Measurements from ENCODE around the gene LRRC23. TPM values are rescaled to one million over a fixed set of nuclear protein-coding genes. Genes with fewer than 3 reads are reported as not detected.

LRRC23 gene
- total and polyA plus RNA-seq, 9 of the 15 experiments (the other 6 are each of a cell fraction or from before 2014, with no cell fraction given), result 2.2 to 7.0 (median 3.0) TPM

DNA sequence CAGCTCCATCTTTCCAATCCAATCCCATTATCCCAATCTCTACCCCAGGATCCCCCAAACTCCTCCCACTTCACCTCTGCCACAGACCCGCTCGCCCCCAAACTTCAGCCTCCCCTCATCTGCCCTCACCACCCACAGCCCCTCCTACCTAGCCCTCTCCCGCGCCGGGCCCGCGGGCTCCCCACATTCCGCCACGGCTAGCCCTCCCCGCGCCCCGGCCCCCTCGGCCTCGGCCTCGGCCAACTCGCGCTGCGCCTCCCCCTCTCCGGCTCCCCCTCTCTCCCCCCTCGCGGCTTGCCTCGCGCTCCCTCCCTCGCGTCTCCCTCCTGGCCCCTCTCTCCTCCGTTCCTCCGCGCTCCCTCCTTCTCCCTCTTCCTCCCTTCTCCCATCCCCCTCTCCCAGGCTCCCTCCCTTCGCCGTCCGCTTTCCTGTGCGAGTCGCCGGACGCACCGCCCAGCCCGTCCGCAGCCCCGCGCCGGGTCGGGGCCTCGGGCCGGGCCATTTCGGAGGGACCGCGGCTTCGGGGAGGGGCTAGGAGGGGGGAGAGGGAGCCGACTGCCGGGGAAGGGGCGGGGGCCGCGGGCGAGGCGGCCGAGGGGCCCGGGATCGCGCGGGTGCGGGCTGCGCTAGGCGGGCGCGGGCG is 22.9 kb downstream of the LRRC23 start, which contains the start of gene ATN1 (continued):
- TF ChIP-seq, protein P1, sequence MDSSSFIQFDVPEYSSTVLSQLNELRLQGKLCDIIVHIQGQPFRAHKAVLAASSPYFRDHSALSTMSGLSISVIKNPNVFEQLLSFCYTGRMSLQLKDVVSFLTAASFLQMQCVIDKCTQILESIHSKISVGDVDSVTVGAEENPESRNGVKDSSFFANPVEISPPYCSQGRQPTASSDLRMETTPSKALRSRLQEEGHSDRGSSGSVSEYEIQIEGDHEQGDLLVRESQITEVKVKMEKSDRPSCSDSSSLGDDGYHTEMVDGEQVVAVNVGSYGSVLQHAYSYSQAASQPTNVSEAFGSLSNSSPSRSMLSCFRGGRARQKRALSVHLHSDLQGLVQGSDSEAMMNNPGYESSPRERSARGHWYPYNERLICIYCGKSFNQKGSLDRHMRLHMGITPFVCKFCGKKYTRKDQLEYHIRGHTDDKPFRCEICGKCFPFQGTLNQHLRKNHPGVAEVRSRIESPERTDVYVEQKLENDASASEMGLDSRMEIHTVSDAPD (CRISPR knock-in tag; IDR thresholded peaks at IDR 0.05), result no peak
- TF ChIP-seq HEY1 (CRISPR knock-in tag; IDR thresholded peaks at IDR 0.05; ENCODE audit: borderline replicate concordance), result no peak
- TF ChIP-seq DPF2 (IDR thresholded peaks at IDR 0.05), result peak; percentile 55
- TF ChIP-seq POLR2G (IDR thresholded peaks at IDR 0.05; ENCODE audit: low read depth, low read length), result peak; percentile 81
- no peak for TF ChIP-seq RBM22 (IDR thresholded peaks at IDR 0.05; ENCODE audit: low read depth, low read length, poor library complexity, severe bottlenecking)
- TF ChIP-seq ZFPM2 (CRISPR knock-in tag; IDR thresholded peaks at IDR 0.05), result no peak
- no peak for TF ChIP-seq NR3C1 (CRISPR knock-in tag; IDR thresholded peaks at IDR 0.05)
- no peak for TF ChIP-seq MBD1 (CRISPR knock-in tag; IDR thresholded peaks at IDR 0.05)
- peak; percentile 56; the same call in 1 of the 2 replicates for TF ChIP-seq NKRF (IDR thresholded peaks at IDR 0.05; ENCODE audit: borderline replicate concordance)
- no peak for TF ChIP-seq ZNF175 (CRISPR knock-in tag; IDR thresholded peaks at IDR 0.05; ENCODE audit: low read depth)
- peak; percentile 84 for TF ChIP-seq PCBP1 (IDR thresholded peaks at IDR 0.05; ENCODE audit: low read depth, low read length, poor library complexity, severe bottlenecking)
- no peak for TF ChIP-seq MITF (IDR thresholded peaks at IDR 0.05)
- TF ChIP-seq SAFB (IDR thresholded peaks at IDR 0.05; ENCODE audit: borderline replicate concordance, low read depth, low read length), result no peak
- TF ChIP-seq ELF2 (CRISPR knock-in tag; IDR thresholded peaks at IDR 0.05), result no peak
- TF ChIP-seq LARP7 (IDR thresholded peaks at IDR 0.05), result no peak
- TF ChIP-seq, protein P2, sequence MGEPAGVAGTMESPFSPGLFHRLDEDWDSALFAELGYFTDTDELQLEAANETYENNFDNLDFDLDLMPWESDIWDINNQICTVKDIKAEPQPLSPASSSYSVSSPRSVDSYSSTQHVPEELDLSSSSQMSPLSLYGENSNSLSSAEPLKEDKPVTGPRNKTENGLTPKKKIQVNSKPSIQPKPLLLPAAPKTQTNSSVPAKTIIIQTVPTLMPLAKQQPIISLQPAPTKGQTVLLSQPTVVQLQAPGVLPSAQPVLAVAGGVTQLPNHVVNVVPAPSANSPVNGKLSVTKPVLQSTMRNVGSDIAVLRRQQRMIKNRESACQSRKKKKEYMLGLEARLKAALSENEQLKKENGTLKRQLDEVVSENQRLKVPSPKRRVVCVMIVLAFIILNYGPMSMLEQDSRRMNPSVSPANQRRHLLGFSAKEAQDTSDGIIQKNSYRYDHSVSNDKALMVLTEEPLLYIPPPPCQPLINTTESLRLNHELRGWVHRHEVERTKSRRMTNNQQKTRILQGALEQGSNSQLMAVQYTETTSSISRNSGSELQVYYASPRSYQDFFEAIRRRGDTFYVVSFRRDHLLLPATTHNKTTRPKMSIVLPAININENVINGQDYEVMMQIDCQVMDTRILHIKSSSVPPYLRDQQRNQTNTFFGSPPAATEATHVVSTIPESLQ (CRISPR knock-in tag; IDR thresholded peaks at IDR 0.05), result no peak
- TF ChIP-seq CTBP1 (IDR thresholded peaks at IDR 0.05; ENCODE audit: borderline replicate concordance), result 0 out of 2 replicates have a peak, but pooled peaks have one; percentile 37
- no peak for TF ChIP-seq RFX7 (CRISPR knock-in tag; IDR thresholded peaks at IDR 0.05)
- TF ChIP-seq ZFP30 (CRISPR knock-in tag; IDR thresholded peaks at IDR 0.05; ENCODE audit: borderline replicate concordance), result no peak
